Hepatocyte (in vitro differentiated cells): ENCODE results near the gene ARMC8.

ENCODE experiments used
- EZH2 ChIP-seq: fragments of 200-600 bp; sonication (generic); IDR thresholded peaks from 2 replicates; pipeline ENCODE4 v1.6.1; 2016; ENCODE audit warnings: antibody characterized with exemption, mild to moderate bottlenecking, borderline replicate concordance
- EZH2phosphoT487 ChIP-seq: fragments of 200-600 bp; sonication (generic); IDR thresholded peaks from one replicate; pipeline ENCODE4 v1.6.1; 2018; ENCODE audit warnings: antibody characterized with exemption, mild to moderate bottlenecking, low read depth, moderate library complexity; ENCODE audit not compliant: unreplicated experiment, severe bottlenecking
- TF ChIP-seq, protein P1 (sequence below): fragments of 200-600 bp; sonication (generic); IDR thresholded peaks from 2 replicates; pipeline ENCODE4 v1.5.1; 2016; ENCODE audit warnings: antibody characterized with exemption, mild to moderate bottlenecking; ENCODE audit not compliant: poor library complexity

DNA sequence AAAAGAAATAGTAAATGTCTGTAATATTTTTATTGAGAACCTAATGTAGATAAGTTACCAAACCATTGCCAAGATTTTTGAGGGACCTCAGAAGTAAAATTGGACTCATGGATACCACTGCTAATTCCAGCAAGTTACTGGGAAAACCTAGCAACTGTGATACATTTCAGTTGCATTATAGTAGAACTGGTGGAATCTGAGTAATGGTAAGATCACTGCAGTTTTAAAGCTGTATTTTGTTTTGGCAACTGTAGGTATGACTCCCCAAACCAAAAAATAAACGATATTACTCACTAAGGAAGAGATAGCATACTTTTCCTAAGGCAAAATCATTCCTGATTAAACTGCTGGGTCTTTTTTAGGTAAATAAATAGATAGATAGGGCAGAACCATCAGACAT is 54.0 kb downstream of the ARMC8 start:
- TF ChIP-seq, protein P1, sequence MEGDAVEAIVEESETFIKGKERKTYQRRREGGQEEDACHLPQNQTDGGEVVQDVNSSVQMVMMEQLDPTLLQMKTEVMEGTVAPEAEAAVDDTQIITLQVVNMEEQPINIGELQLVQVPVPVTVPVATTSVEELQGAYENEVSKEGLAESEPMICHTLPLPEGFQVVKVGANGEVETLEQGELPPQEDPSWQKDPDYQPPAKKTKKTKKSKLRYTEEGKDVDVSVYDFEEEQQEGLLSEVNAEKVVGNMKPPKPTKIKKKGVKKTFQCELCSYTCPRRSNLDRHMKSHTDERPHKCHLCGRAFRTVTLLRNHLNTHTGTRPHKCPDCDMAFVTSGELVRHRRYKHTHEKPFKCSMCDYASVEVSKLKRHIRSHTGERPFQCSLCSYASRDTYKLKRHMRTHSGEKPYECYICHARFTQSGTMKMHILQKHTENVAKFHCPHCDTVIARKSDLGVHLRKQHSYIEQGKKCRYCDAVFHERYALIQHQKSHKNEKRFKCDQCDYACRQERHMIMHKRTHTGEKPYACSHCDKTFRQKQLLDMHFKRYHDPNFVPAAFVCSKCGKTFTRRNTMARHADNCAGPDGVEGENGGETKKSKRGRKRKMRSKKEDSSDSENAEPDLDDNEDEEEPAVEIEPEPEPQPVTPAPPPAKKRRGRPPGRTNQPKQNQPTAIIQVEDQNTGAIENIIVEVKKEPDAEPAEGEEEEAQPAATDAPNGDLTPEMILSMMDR, result no peak
- TF ChIP-seq EZH2, result no peak
- no peak for TF ChIP-seq EZH2phosphoT487
